Fibroblast of lung (primary cell): ENCODE results near the gene LRTM1. TPM values are rescaled to one million over a fixed set of nuclear protein-coding genes. Genes with fewer than 3 reads are reported as not detected.

Experiments
- DNase-seq, 2 donors: peaks; one replicate each; pipeline versions ENCODE4 v3.0.0 to v3.0.0-alpha.2; 2010; ENCODE audit warnings: low read depth in 2 of 2
- H2AFZ ChIP-seq: 2 replicates; pipeline ENCODE4 v1.5.1; 2012; ENCODE audit warnings: low read length, control low read depth, inconsistent platforms
- H3K27ac ChIP-seq: 2 replicates; pipeline ENCODE4 v1.5.1; 2011; ENCODE audit warnings: low read length, control low read depth; ENCODE audit not compliant: insufficient read depth
- H3K27me3 ChIP-seq: 2 replicates; pipeline ENCODE4 v1.5.1; 2011; ENCODE audit warnings: mild to moderate bottlenecking, low read length; ENCODE audit not compliant: control insufficient read depth, insufficient read depth
- H3K36me3 ChIP-seq: 2 replicates; pipeline ENCODE4 v1.5.1; 2011; ENCODE audit warnings: low read length; ENCODE audit not compliant: control insufficient read depth, insufficient read depth
- H3K4me1 ChIP-seq: 2 replicates; pipeline ENCODE4 v1.5.1; 2011; ENCODE audit warnings: low read length; ENCODE audit not compliant: control insufficient read depth, insufficient read depth; ENCODE audit errors: extremely low read depth
- H3K4me2 ChIP-seq: 2 replicates; pipeline ENCODE4 v1.5.1; 2011; ENCODE audit warnings: low read length, control low read depth; ENCODE audit not compliant: insufficient read depth; ENCODE audit errors: extremely low read depth
- H3K4me3 ChIP-seq, 4 experiments: fragments of 200-600 bp in 1 of 4; sonication (generic) in 1 of 4; replicated peaks in 1 of 4; 2 replicates each; pipeline ENCODE4 v1.5.1; 2011 to 2016; ENCODE audit warnings: low read length in 4 of 4, low read depth in 3 of 4, mild to moderate bottlenecking in 3 of 4, control low read depth in 2 of 4, inconsistent platforms in 1 of 4, mixed read lengths in 1 of 4; ENCODE audit not compliant: insufficient read depth in 1 of 4; ENCODE audit errors: control extremely low read depth in 1 of 4
- H3K79me2 ChIP-seq: 2 replicates; pipeline ENCODE4 v1.5.1; 2012; ENCODE audit warnings: mild to moderate bottlenecking, low read length, inconsistent platforms; ENCODE audit not compliant: control insufficient read depth, insufficient read depth
- H3K9ac ChIP-seq: 2 replicates; pipeline ENCODE4 v1.5.1; 2011; ENCODE audit warnings: mild to moderate bottlenecking, low read length, control low read depth; ENCODE audit not compliant: insufficient read depth
- H3K9me3 ChIP-seq: 2 replicates; pipeline ENCODE4 v1.5.1; 2012; ENCODE audit warnings: low read depth, low read length; ENCODE audit not compliant: control insufficient read depth, insufficient read depth
- H4K20me1 ChIP-seq: 2 replicates; pipeline ENCODE4 v1.5.1; 2011; ENCODE audit warnings: low read length; ENCODE audit not compliant: control insufficient read depth, insufficient read depth; ENCODE audit errors: extremely low read depth
- EZH2 ChIP-seq: IDR thresholded peaks from 2 replicates; pipeline ENCODE4 v1.5.1; 2012; ENCODE audit warnings: low read length, control low read depth, mild to moderate bottlenecking; ENCODE audit errors: missing control alignments
- polyA plus RNA-seq, 2 donors: library from polyadenylated mRNA; depleted of rRNA in 1 of 2; stranded (reverse) in 1 of 2; unstranded in 1 of 2; fragments of >200 nt; gene quantifications; 2 replicates each; pipeline ENCODE4 v1.2.1, GENCODE V29; 2011 to 2012; ENCODE audit warnings: missing spikeins in 1 of 2
- total RNA-seq: library from RNA; depleted of rRNA; stranded (reverse); fragments of >200 nt; gene quantifications from 2 replicates; pipeline ENCODE4 v1.2.1, GENCODE V29; 2014
- TF ChIP-seq, protein P1 (sequence below), 2 donors: IDR thresholded peaks in 1 of 2; conservative IDR thresholded peaks in 1 of 2; 1 replicate in 1 of 2; 2 replicates in 1 of 2; pipeline ENCODE4 v1.5.1; 2011 to 2012; ENCODE audit warnings: low read length in 2 of 2, control low read depth in 1 of 2, inconsistent platforms in 1 of 2, low read depth in 1 of 2, mild to moderate bottlenecking in 1 of 2

Gene LRTM1
- total and polyA plus RNA-seq, 2 donors (not counting 1 experiment from before 2014, with no cell fraction given), result 0.43 TPM; not detected in 1

DNA sequence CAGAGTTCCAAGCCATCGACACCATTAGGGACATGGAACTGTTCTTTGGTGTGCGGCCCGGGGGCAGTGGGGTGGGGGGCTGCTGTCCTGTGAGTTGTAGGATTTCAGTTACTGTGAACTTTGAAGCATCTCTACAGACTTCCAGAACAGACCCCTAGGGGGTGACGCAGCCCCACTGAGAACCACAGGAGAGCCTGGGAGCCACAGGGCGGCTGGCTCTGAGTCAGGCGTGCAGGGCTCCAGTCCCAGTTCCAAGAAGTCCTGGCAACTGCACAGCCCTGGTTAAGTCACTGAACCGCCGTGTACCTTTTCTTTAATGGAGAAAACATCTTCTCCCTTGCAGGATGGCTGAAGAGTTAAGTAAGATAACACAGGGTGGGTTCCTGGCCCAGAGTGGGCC lies 23.5 kb upstream of the LRTM1 start:
- H3K9ac ChIP-seq, result no peak overlapping the region
- no peak overlapping the region for H2AFZ ChIP-seq
- DNase-seq, result peak; percentile 90 to 93
- no peaks in the 10 kb centered on the region for H3K9me3 ChIP-seq
- no peak overlapping the region for H3K4me3 ChIP-seq
- H3K4me2 ChIP-seq, result no peak overlapping the region
- peaks cover 15% of the 10 kb centered on the region for H3K4me1 ChIP-seq
- H3K36me3 ChIP-seq, result no peaks in the 10 kb centered on the region
- no peaks in the 10 kb centered on the region for H3K27me3 ChIP-seq
- H4K20me1 ChIP-seq, result no peaks in the 10 kb centered on the region
- no peak overlapping the region for H3K27ac ChIP-seq
- TF ChIP-seq, protein P1, sequence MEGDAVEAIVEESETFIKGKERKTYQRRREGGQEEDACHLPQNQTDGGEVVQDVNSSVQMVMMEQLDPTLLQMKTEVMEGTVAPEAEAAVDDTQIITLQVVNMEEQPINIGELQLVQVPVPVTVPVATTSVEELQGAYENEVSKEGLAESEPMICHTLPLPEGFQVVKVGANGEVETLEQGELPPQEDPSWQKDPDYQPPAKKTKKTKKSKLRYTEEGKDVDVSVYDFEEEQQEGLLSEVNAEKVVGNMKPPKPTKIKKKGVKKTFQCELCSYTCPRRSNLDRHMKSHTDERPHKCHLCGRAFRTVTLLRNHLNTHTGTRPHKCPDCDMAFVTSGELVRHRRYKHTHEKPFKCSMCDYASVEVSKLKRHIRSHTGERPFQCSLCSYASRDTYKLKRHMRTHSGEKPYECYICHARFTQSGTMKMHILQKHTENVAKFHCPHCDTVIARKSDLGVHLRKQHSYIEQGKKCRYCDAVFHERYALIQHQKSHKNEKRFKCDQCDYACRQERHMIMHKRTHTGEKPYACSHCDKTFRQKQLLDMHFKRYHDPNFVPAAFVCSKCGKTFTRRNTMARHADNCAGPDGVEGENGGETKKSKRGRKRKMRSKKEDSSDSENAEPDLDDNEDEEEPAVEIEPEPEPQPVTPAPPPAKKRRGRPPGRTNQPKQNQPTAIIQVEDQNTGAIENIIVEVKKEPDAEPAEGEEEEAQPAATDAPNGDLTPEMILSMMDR (conservative IDR thresholded peaks at IDR 0.05 in 1 of 2, IDR thresholded peaks at IDR 0.05 in 1 of 2; ENCODE audit: low read depth in 1 of 2, low read length in 2 of 2), result peak; percentile 79 to 85
- TF ChIP-seq EZH2, result no peak
- H3K79me2 ChIP-seq, result no peaks in the 10 kb centered on the region

DNA sequence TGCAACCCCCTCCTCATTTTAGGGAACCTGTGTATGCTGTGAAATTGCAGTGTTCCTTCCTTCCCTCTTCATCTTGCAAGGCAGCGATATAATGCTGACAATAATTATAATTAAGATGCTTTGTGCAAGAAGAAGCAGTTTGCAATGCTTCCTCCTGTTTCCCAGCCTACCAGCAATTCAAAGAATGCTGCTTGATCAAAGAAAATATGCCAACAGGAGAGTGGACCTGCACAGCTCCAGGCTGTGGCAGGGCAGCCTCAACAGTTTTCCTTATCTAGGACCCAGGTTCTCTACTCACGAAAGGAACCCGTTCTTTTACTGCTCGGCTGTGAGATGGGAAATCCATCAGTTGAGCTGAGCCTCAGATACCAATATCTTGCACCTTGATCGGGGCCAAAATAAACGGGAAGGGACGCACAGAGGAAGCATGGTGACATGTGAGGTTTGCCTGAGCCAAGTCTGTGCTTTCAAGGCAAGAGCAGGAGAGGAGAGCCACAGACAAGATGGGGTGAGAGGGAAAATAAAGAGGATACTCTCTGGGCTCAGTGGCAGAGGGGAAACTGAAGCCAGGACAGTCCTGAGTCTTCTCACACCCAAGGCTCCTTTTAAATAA lies 22.6 kb upstream of the LRTM1 start:
- H3K27me3 ChIP-seq, result no peaks in the 10 kb centered on the region
- H4K20me1 ChIP-seq, result no peaks in the 10 kb centered on the region
- no peak overlapping the region for H3K4me2 ChIP-seq
- H3K9me3 ChIP-seq, result no peaks in the 10 kb centered on the region
- TF ChIP-seq, protein P1 (conservative IDR thresholded peaks at IDR 0.05 in 1 of 2, IDR thresholded peaks at IDR 0.05 in 1 of 2; ENCODE audit: low read depth in 1 of 2, low read length in 2 of 2), result no peak
- H3K27ac ChIP-seq, result no peak overlapping the region
- no peak overlapping the region for H2AFZ ChIP-seq
- H3K4me3 ChIP-seq, result no peak overlapping the region
- H3K9ac ChIP-seq, result no peak overlapping the region
- no peak for DNase-seq
- no peaks in the 10 kb centered on the region for H3K36me3 ChIP-seq
- no peaks in the 10 kb centered on the region for H3K79me2 ChIP-seq
- peaks cover 15% of the 10 kb centered on the region for H3K4me1 ChIP-seq

DNA sequence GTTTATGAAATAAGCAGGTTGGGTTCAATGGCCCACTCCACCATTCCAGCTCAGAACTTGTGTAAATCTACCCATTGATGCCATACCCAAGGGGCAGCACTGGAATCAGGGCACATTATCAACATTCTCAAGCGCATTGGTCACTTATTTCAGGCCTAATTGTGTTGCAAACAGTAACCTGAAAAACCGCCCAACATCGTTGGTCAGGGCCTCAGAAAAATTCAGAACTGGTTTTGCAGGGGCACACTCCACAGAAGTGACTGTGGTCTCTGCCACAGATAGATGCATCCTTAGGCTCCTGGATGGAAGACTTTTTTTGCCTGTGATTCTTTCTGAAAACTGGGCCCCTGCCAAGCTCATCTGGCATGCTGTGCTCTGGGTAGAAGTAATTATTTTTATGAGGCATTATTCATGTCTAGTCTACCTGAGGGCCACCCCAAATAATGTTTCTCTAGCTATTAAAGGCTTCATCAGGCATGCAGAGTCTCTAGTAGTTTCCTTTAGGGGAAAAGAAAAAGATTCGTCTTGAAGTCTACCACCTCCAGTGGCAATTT lies 21.7 kb upstream of the LRTM1 start:
- Histone ChIP-seq H3K27me3 (no peaks in the 10 kb centered on the region), H3K4me3 (no peak overlapping the region), H3K79me2 (no peaks in the 10 kb centered on the region), H3K36me3 (no peaks in the 10 kb centered on the region), H4K20me1 (no peaks in the 10 kb centered on the region), H3K27ac (no peak overlapping the region), H3K9ac (no peak overlapping the region), H3K4me1 (peaks cover 11% of the 10 kb centered on the region), H3K9me3 (no peaks in the 10 kb centered on the region), H2AFZ (no peak overlapping the region), H3K4me2 (no peak overlapping the region)
- DNase-seq, result no peak
- TF ChIP-seq EZH2, result no peak
- TF ChIP-seq, protein P1 (conservative IDR thresholded peaks at IDR 0.05 in 1 of 2, IDR thresholded peaks at IDR 0.05 in 1 of 2; ENCODE audit: low read depth in 1 of 2, low read length in 2 of 2), result no peak
